WTC11 (cell line): Measurements from ENCODE around the gene CTNNA3. TPM values are rescaled to one million over a fixed set of nuclear protein-coding genes. Genes with fewer than 3 reads are reported as not detected.

ENCODE experiments used
- ATAC-seq: fragments of 200-7000 bp; cut with Tn5 transposase; 2 replicates; pipeline ENCODE4 v1.10.0; 2021; ENCODE audit warnings: mild to moderate bottlenecking, moderate library complexity
- CTCF ChIA-PET: fragments of 300-600 bp; sonication (Branson Sonifier 250); formaldehyde crosslinking; loops from one replicate; lab custom pipeline; 2021; ENCODE audit warnings: antibody characterized with exemption; lab: Charles Lee
- POLR2A ChIA-PET: fragments of 350-600 bp; sonication (Branson Sonifier 250); formaldehyde crosslinking; loops from one replicate; lab custom pipeline; 2021; ENCODE audit warnings: antibody characterized with exemption; lab: Charles Lee
- DNase-seq: peaks from one replicate; pipeline ENCODE4 v3.0.0; 2021; ENCODE audit warnings: low spot score
- H3K27ac Mint-ChIP-seq: 2 replicates; pipeline ENCODE4 v1.8.0; 2021; ENCODE audit warnings: mixed read lengths
- H3K27me3 Mint-ChIP-seq: 2 replicates; pipeline ENCODE4 v1.8.0; 2021; ENCODE audit warnings: low read depth, mild to moderate bottlenecking, moderate library complexity, mixed read lengths
- H3K36me3 Mint-ChIP-seq: 2 replicates; pipeline ENCODE4 v1.8.0; 2021; ENCODE audit warnings: mixed read lengths
- H3K4me1 Mint-ChIP-seq: 2 replicates; pipeline ENCODE4 v1.8.0; 2022; ENCODE audit warnings: mixed read lengths
- H3K4me3 Mint-ChIP-seq: 2 replicates; pipeline ENCODE4 v1.8.0; 2021; ENCODE audit warnings: mild to moderate bottlenecking, moderate library complexity, mixed read lengths
- H3K9me3 Mint-ChIP-seq: 2 replicates; pipeline ENCODE4 v1.8.0; 2021; ENCODE audit warnings: mixed read lengths
- AFF4 ChIP-seq: sonication (generic); formaldehyde crosslinking; IDR thresholded peaks from 2 replicates; pipeline ENCODE4 v1.8.1; 2023; ENCODE audit warnings: mild to moderate bottlenecking, missing genetic modification reagents, borderline replicate concordance
- ATF6 ChIP-seq: sonication (generic); formaldehyde crosslinking; IDR thresholded peaks from 2 replicates; pipeline ENCODE4 v1.8.1; 2023; ENCODE audit warnings: mild to moderate bottlenecking, missing genetic modification reagents
- CREB1 ChIP-seq: sonication (generic); formaldehyde crosslinking; IDR thresholded peaks from 2 replicates; pipeline ENCODE4 v1.8.0; 2023; ENCODE audit warnings: mild to moderate bottlenecking, missing genetic modification reagents
- CREM ChIP-seq: sonication (generic); formaldehyde crosslinking; IDR thresholded peaks from 2 replicates; pipeline ENCODE4 v1.8.1; 2022; ENCODE audit warnings: mild to moderate bottlenecking, missing genetic modification reagents, moderate library complexity
- CTCF ChIP-seq: fragments of 200-600 bp; IDR thresholded peaks from 2 replicates; pipeline ENCODE4 v1.8.0; 2022; ENCODE audit warnings: antibody characterized with exemption
- E2F1 ChIP-seq: sonication (generic); formaldehyde crosslinking; IDR thresholded peaks from 2 replicates; pipeline ENCODE4 v1.8.0; 2022; ENCODE audit warnings: mild to moderate bottlenecking, missing genetic modification reagents
- EMX1 ChIP-seq: fragments of 250-450 bp; sonication (Bioruptor Pico); IDR thresholded peaks from 2 replicates; pipeline ENCODE4 v1.8.0; 2021; ENCODE audit warnings: mild to moderate bottlenecking
- ERG ChIP-seq: fragments of 250-450 bp; sonication (Bioruptor Pico); IDR thresholded peaks from 2 replicates; pipeline ENCODE4 v1.8.0; 2021; ENCODE audit warnings: mild to moderate bottlenecking
- FOXJ3 ChIP-seq: sonication (generic); formaldehyde crosslinking; IDR thresholded peaks from 2 replicates; pipeline ENCODE4 v1.9.0; 2021; ENCODE audit warnings: missing genetic modification reagents, mild to moderate bottlenecking, borderline replicate concordance
- FOXK1 ChIP-seq: sonication (generic); formaldehyde crosslinking; IDR thresholded peaks from 2 replicates; pipeline ENCODE4 v1.8.0; 2022; ENCODE audit warnings: mild to moderate bottlenecking, moderate library complexity, missing genetic modification reagents
- FOXP1 ChIP-seq: sonication (generic); formaldehyde crosslinking; IDR thresholded peaks from 2 replicates; pipeline ENCODE4 v1.8.0; 2022; ENCODE audit warnings: missing genetic modification reagents, mild to moderate bottlenecking, moderate library complexity, borderline replicate concordance
- JAZF1 ChIP-seq: fragments of 250-450 bp; sonication (Bioruptor Pico); IDR thresholded peaks from 2 replicates; pipeline ENCODE4 v1.9.0; 2021; ENCODE audit warnings: moderate library complexity, mild to moderate bottlenecking, inconsistent platforms
- JUN ChIP-seq: sonication (generic); formaldehyde crosslinking; IDR thresholded peaks from 2 replicates; pipeline ENCODE4 v1.8.0; 2023; ENCODE audit warnings: mild to moderate bottlenecking, missing genetic modification reagents
- PRDM15 ChIP-seq: sonication (generic); formaldehyde crosslinking; IDR thresholded peaks from 2 replicates; pipeline ENCODE4 v1.8.0; 2022; ENCODE audit warnings: missing genetic modification reagents
- RELA ChIP-seq: sonication (generic); formaldehyde crosslinking; IDR thresholded peaks from 2 replicates; pipeline ENCODE4 v1.8.1; 2022; ENCODE audit warnings: missing genetic modification reagents, mild to moderate bottlenecking, borderline replicate concordance
- SMAD3 ChIP-seq: sonication (generic); formaldehyde crosslinking; IDR thresholded peaks from 2 replicates; pipeline ENCODE4 v1.8.0; 2022; ENCODE audit warnings: missing genetic modification reagents, mild to moderate bottlenecking, borderline replicate concordance
- TP53 ChIP-seq: sonication (generic); formaldehyde crosslinking; IDR thresholded peaks from 2 replicates; pipeline ENCODE4 v1.8.1; 2023; ENCODE audit warnings: mild to moderate bottlenecking, missing genetic modification reagents
- ZNF121 ChIP-seq: sonication (generic); formaldehyde crosslinking; IDR thresholded peaks from 2 replicates; pipeline ENCODE4 v1.8.0; 2023; ENCODE audit warnings: missing genetic modification reagents
- total RNA-seq: library from RNA; stranded (reverse); gene quantifications from 3 replicates; pipeline ENCODE4 v1.2.3, GENCODE V29; 2021

CTNNA3 gene
- total RNA-seq, 1 experiment from 2014 or later, result 6.1 TPM

- Mint-ChIP-seq H3K27me3 (no peaks in the 10 kb centered on the region; the same call in 1 of the 2 replicates), H3K4me1 (peaks cover 12% of the 10 kb centered on the region; the same call in 1 of the 2 replicates), H3K27ac (no peak overlapping the region), H3K36me3 (peaks cover 16% of the 10 kb centered on the region), H3K9me3 (peaks cover 23% of the 10 kb centered on the region), H3K4me3 (no peak overlapping the region)
- ChIA-PET CTCF (no interaction called here), POLR2A (no interaction called here)
- no peak for ATAC-seq
- no peak for DNase-seq
- no peak for TF ChIP-seq FOXJ3 (CRISPR knock-in tag)
- TF ChIP-seq JUN, result no peak
- no peak for TF ChIP-seq ERG (CRISPR knock-in tag)
- no peak for TF ChIP-seq E2F1 (CRISPR knock-in tag)
- no peak for TF ChIP-seq FOXK1 (CRISPR knock-in tag)
- TF ChIP-seq RELA (CRISPR knock-in tag), result no peak
- no peak for TF ChIP-seq EMX1
- no peak for TF ChIP-seq CREB1
- TF ChIP-seq CREM, result no peak
- no peak for TF ChIP-seq ZNF121 (CRISPR knock-in tag)
- TF ChIP-seq TP53 (CRISPR knock-in tag), result no peak
- no peak for TF ChIP-seq FOXP1 (CRISPR knock-in tag)
- TF ChIP-seq JAZF1 (CRISPR knock-in tag), result no peak
- TF ChIP-seq AFF4 (CRISPR knock-in tag), result no peak
- TF ChIP-seq SMAD3 (CRISPR knock-in tag), result no peak
- TF ChIP-seq PRDM15 (CRISPR knock-in tag), result no peak
- no peak for TF ChIP-seq CTCF
- TF ChIP-seq ATF6 (CRISPR knock-in tag), result no peak
Measured at GRCh38 chr10:66642217-66642616, 1053.8 kb downstream of the CTNNA3 start.
